Measurements from ENCODE around the gene SERPING1.

Gene SERPING1

GRCh38 chr11:57639321-57640067, 42.0 kb downstream of the SERPING1 start:
- H3K4me3 ChIP-seq (ENCODE audit: control insufficient read depth, low read depth, low read length): peak overlapping the region; percentile 97
- DNase-seq (ENCODE audit: low read depth): peak; percentile 18
- TF ChIP-seq CTCF (conservative IDR thresholded peaks at IDR 0.05; ENCODE audit: control insufficient read depth, insufficient read depth, low read depth, low read length): no peak

GRCh38 chr11:57640068-57640800, 42.7 kb downstream of the SERPING1 start:
- peak overlapping the region; percentile 97 for H3K4me3 ChIP-seq (ENCODE audit: control insufficient read depth, low read depth, low read length)
- TF ChIP-seq CTCF (conservative IDR thresholded peaks at IDR 0.05; ENCODE audit: control insufficient read depth, insufficient read depth, low read depth, low read length): no peak
- DNase-seq (ENCODE audit: low read depth): no peak

GRCh38 chr11:57641011-57641807, 43.7 kb downstream of the SERPING1 start:
- DNase-seq (ENCODE audit: low read depth): peak; percentile 75
- TF ChIP-seq CTCF (conservative IDR thresholded peaks at IDR 0.05; ENCODE audit: control insufficient read depth, insufficient read depth, low read depth, low read length): peak; percentile 70
- H3K4me3 ChIP-seq (ENCODE audit: control insufficient read depth, low read depth, low read length): no peak overlapping the region

GRCh38 chr11:57643802-57644201, 46.3 kb downstream of the SERPING1 start:
- H3K4me3 ChIP-seq (ENCODE audit: control insufficient read depth, low read depth, low read length): no peak overlapping the region
- DNase-seq (ENCODE audit: low read depth): no peak
- peak; percentile 12 for TF ChIP-seq CTCF (conservative IDR thresholded peaks at IDR 0.05; ENCODE audit: control insufficient read depth, insufficient read depth, low read depth, low read length)

- H3K4me3 ChIP-seq (ENCODE audit: control insufficient read depth, low read depth, low read length): no peak overlapping the region
- TF ChIP-seq CTCF (conservative IDR thresholded peaks at IDR 0.05; ENCODE audit: control insufficient read depth, insufficient read depth, low read depth, low read length): peak; percentile 79
- DNase-seq (ENCODE audit: low read depth): peak; percentile 73
These were observed 47.5 kb downstream of the SERPING1 start for GRCh38 chr11:57644748-57645688.

GRCh38 chr11:57645689-57646085, 48.2 kb downstream of the SERPING1 start:
- no peak overlapping the region for H3K4me3 ChIP-seq (ENCODE audit: control insufficient read depth, low read depth, low read length)
- no peak for TF ChIP-seq CTCF (conservative IDR thresholded peaks at IDR 0.05; ENCODE audit: control insufficient read depth, insufficient read depth, low read depth, low read length)

More at GRCh38 chr11:57645689-57646085, 48.2 kb downstream of the SERPING1 start:
- no peak for DNase-seq (ENCODE audit: low read depth)
